BE2C (cell line): ENCODE measurements around the gene CORO2B.

Source experiments
- DNase-seq: peaks from one replicate; pipeline ENCODE4 v3.0.0-alpha.2; 2020
- H3K27me3 ChIP-seq: fragments of 250-450 bp; sonication (Bioruptor Pico); 2 replicates; pipeline ENCODE4 v1.5.1; 2020; ENCODE audit warnings: mild to moderate bottlenecking
- H3K36me3 ChIP-seq: fragments of 250-450 bp; sonication (Bioruptor Pico); 2 replicates; pipeline ENCODE4 v1.5.1; 2020; ENCODE audit warnings: mild to moderate bottlenecking
- H3K4me1 ChIP-seq: fragments of 250-450 bp; sonication (Bioruptor Pico); 2 replicates; pipeline ENCODE4 v1.5.1; 2020
- H3K4me3 ChIP-seq: 2 replicates; pipeline ENCODE4 v1.5.1; 2011; ENCODE audit warnings: low read depth, low read length
- H3K9me3 ChIP-seq: fragments of 250-450 bp; sonication (Bioruptor Pico); 2 replicates; pipeline ENCODE4 v1.5.1; 2020
- TF ChIP-seq, protein P1 (sequence below): IDR thresholded peaks from 2 replicates; pipeline ENCODE4 v1.5.1; 2012; ENCODE audit warnings: mild to moderate bottlenecking, low read depth, low read length

Gene CORO2B

DNA sequence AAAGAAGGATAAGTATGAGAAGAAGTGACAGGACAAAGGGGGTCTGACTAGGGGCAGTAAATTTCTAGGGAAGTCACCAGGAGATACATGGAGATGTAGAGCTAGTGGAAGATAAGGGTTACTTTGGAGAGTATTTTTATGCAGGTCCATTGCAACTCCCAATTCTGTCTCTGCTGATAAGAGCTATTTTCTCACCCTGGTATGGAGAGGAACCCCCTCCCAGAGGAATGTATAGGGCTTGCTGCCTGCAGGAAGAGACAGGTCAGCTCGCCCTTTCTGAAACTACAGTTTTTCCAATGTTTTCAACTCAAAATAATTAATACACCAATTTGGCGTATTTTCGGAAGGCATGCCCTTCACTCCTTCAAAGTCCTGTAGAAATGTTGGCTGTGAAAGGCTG, 11.4 kb upstream of the CORO2B start:
- no peaks in the 10 kb centered on the region for H3K27me3 ChIP-seq
- no peak for DNase-seq
- TF ChIP-seq, protein P1, sequence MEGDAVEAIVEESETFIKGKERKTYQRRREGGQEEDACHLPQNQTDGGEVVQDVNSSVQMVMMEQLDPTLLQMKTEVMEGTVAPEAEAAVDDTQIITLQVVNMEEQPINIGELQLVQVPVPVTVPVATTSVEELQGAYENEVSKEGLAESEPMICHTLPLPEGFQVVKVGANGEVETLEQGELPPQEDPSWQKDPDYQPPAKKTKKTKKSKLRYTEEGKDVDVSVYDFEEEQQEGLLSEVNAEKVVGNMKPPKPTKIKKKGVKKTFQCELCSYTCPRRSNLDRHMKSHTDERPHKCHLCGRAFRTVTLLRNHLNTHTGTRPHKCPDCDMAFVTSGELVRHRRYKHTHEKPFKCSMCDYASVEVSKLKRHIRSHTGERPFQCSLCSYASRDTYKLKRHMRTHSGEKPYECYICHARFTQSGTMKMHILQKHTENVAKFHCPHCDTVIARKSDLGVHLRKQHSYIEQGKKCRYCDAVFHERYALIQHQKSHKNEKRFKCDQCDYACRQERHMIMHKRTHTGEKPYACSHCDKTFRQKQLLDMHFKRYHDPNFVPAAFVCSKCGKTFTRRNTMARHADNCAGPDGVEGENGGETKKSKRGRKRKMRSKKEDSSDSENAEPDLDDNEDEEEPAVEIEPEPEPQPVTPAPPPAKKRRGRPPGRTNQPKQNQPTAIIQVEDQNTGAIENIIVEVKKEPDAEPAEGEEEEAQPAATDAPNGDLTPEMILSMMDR: no peak
- H3K4me3 ChIP-seq: no peak overlapping the region
- no peaks in the 10 kb centered on the region for H3K36me3 ChIP-seq
- no peaks in the 10 kb centered on the region for H3K9me3 ChIP-seq
- H3K4me1 ChIP-seq: no peaks in the 10 kb centered on the region

DNA sequence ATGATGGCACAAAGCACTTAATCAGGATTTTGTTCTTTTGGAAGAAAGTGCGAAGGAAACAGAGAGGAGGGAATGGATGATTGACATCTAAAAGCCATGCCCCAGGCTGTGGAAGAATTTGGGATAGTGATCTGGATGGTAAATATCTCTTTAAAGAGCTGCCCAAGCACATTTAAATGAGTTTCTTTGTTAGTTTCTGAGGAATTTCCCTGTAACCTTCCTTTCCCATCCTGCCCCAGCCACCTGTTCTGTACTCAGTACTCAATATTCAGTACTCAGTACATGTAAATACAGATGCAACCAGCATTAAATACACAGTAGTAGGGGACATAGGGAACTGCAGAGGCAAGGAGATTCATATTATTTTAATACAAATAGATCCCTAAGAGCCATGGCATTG, 7.8 kb upstream of the CORO2B start:
- Histone ChIP-seq H3K4me1 (no peaks in the 10 kb centered on the region), H3K27me3 (no peaks in the 10 kb centered on the region), H3K4me3 (no peak overlapping the region), H3K36me3 (no peaks in the 10 kb centered on the region), H3K9me3 (no peaks in the 10 kb centered on the region)
- no peak for DNase-seq
- TF ChIP-seq, protein P1: no peak

DNA sequence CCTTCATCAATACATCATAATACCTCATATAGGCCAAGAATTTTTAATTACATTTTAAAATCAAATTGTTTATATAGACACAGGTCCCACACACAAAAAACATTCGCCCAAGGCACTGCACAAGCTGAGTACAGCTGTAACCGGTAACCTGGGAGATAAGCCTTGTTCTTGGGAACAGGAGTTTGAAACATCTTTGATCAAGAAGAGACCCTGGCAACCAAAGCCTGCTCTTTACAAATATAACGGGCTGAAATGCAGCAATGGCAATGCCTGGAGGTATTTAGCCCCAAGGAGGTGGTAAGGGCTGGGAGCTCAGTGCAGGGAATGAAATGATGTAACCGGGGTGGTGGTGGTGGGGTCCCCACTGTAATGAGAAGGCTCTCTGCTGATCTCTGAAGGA, 7.2 kb upstream of the CORO2B start:
- H3K27me3 ChIP-seq: no peaks in the 10 kb centered on the region
- no peaks in the 10 kb centered on the region for H3K36me3 ChIP-seq
- H3K4me3 ChIP-seq: no peak overlapping the region
- DNase-seq: no peak
- TF ChIP-seq, protein P1: no peak
- H3K4me1 ChIP-seq: no peaks in the 10 kb centered on the region
- no peaks in the 10 kb centered on the region for H3K9me3 ChIP-seq

DNA sequence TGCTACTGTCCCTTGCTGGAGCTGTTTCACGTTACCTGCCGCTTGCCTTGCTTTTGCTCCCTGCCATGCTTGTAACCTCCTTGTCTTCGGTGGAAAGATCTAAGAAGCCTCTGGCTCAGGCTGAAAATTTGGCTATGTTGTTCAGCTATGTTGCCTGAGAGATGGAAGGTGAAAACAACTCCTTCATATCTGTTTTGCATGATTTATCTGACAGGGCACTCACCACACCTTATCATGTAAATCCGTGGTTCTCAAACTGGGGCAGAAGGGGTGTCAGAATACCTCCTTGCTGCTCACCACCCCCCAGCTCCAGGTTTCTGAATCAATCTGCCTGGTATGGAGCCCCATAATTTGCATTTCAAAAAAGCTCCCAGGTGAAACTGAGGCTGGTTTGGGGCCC, 6.5 kb upstream of the CORO2B start:
- no peaks in the 10 kb centered on the region for H3K4me1 ChIP-seq
- no peak for DNase-seq
- no peak overlapping the region for H3K4me3 ChIP-seq
- H3K27me3 ChIP-seq: no peaks in the 10 kb centered on the region
- TF ChIP-seq, protein P1: no peak
- H3K36me3 ChIP-seq: no peaks in the 10 kb centered on the region
- no peaks in the 10 kb centered on the region for H3K9me3 ChIP-seq

DNA sequence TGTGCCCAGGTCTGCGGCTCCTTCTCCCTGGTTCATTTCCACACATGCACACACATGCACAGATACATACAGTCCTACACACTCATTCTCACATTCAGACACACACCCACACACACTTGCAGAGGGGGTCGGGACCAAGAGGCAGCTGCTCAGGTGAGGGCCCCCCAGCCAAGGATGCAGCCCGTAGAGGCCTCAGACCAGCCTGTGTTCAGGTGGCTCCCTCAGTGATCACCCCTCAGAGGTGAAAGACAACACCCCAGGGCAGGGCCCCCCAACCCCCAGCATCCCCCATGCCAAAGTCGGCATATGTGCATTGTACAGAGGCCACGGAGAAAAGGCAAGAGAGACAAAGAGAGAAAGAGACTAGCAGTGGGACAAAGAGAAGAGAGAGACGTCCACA, 5.9 kb upstream of the CORO2B start:
- no peaks in the 10 kb centered on the region for H3K36me3 ChIP-seq
- DNase-seq: no peak
- no peaks in the 10 kb centered on the region for H3K9me3 ChIP-seq
- H3K4me3 ChIP-seq: no peak overlapping the region
- TF ChIP-seq, protein P1: no peak
- no peaks in the 10 kb centered on the region for H3K4me1 ChIP-seq
- H3K27me3 ChIP-seq: peaks cover 3% of the 10 kb centered on the region

DNA sequence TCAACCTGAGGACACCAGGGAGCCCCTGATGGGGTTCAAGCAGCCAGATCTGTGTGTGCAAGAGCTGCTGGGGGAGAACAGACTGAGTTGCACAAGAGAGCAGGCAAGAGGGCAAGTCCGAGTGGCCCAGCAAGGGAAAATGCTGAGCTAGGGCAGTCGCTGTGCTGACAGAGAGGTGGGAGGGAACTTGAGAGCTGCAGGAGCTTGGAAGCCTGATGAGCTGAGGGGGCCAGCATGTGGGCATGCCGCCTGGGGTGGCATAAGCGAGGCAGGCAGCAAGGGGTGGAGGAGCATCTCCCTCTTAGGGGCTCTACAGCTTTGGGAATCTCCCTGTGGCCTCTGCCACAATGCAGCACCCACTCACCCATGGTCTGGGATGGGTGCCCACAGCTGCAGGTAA, 4.7 kb upstream of the CORO2B start:
- Histone ChIP-seq H3K36me3 (no peaks in the 10 kb centered on the region), H3K4me3 (no peak overlapping the region), H3K4me1 (no peaks in the 10 kb centered on the region; the same call in 1 of the 2 replicates), H3K27me3 (peaks cover 11% of the 10 kb centered on the region), H3K9me3 (no peaks in the 10 kb centered on the region)
- DNase-seq: no peak
- TF ChIP-seq, protein P1: no peak
